GM18502 (cell line): ENCODE measurements around the gene VSIG8.
A peak's percentile ranks its signal among the peaks of the same experiment; 100 is the strongest.
"Not testable (repeated sequence)": the region's sequence is repeated elsewhere in the genome, so short reads cannot be mapped to it uniquely, and the experiment has no call there.

ENCODE experiments used
- ATAC-seq: cut with Tn5 transposase; IDR thresholded peaks from one replicate; pipeline ENCODE4 v1.9.1; 2021; ENCODE audit warnings: mild to moderate bottlenecking; ENCODE audit not compliant: unreplicated experiment, poor library complexity

Gene VSIG8, protein sequence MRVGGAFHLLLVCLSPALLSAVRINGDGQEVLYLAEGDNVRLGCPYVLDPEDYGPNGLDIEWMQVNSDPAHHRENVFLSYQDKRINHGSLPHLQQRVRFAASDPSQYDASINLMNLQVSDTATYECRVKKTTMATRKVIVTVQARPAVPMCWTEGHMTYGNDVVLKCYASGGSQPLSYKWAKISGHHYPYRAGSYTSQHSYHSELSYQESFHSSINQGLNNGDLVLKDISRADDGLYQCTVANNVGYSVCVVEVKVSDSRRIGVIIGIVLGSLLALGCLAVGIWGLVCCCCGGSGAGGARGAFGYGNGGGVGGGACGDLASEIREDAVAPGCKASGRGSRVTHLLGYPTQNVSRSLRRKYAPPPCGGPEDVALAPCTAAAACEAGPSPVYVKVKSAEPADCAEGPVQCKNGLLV

GRCh38 chr1:159862557-159862956 lies at the start of gene VSIG8:
VSIG8 (minus strand) TSS chr1:159862657; CDS start chr1:159862521, 136 bp downstream.
- ATAC-seq, result no peak

- ATAC-seq, result no peak
These were observed 49.0 kb upstream of the VSIG8 start for GRCh38 chr1:159911326-159912070.

DNA sequence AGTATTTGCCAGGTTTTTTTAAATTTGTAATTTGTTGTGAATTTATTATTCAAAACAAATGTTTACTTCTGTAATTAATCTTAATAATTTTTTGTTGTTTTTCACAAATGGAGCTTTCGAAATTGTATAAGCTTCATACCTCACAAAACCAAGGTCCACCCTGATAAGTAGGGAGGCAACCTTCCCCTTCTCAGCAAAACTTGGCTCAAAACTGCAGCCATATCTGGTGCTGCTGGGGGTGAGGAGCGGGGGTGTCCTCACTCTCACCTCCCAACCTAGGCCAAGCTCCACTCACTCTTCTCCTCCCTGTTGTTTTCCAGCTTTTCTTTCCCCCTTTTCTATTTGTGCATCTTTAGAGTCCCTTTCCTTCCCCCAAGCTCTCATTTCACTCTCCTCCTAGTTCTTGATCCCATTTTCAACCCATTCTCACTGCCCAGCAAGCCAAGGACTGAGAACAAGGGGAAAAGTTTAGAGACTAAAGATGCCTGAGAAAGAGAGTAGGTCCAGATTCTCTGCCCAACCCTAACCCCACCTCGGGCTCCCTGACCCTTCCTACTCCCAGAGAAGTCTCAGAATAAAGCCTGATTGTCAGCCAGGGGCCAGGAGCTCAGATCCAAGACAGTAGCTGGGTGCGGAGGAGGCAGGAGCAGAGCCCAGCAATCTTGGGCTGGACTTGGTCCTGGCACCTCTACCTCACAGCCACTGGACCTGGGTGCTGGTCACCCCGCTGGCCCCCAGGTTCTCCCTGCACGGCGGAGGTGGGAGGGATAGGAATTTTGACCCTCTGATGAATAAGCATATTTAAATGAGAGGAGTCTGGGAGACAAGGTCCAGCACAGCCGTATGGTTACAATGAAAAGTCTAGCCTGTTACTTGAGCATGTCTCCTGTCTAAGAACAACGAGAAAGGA lies 45.8 kb upstream of the VSIG8 start:
- ATAC-seq, result no peak

- no peak for ATAC-seq
These were observed 44.5 kb upstream of the VSIG8 start for GRCh38 chr1:159906960-159907359.

DNA sequence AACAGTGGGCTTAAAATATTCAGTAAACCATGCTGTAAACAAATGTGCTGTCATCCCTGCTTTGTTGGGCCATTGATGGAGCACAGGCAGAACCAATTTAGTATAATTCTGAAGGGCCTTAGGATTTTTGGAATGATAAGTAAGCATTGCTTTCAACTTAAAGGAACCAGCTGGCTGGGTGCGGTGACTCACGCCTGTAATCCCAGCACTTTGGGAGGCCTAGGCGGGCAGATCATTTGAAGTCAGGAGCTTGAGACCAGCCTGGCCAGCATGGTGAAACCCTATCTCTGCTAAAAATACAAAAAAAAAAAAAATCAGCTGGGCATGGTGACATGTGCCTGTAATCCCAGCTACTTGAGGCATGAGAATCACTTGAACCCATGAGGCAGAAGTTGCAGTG lies 41.6 kb upstream of the VSIG8 start:
- ATAC-seq, result not testable (repeated sequence)

GRCh38 chr1:159902541-159902940 lies 40.1 kb upstream of the VSIG8 start:
- ATAC-seq, result no peak

GRCh38 chr1:159900755-159901360 lies 38.4 kb upstream of the VSIG8 start:
- no peak for ATAC-seq

DNA sequence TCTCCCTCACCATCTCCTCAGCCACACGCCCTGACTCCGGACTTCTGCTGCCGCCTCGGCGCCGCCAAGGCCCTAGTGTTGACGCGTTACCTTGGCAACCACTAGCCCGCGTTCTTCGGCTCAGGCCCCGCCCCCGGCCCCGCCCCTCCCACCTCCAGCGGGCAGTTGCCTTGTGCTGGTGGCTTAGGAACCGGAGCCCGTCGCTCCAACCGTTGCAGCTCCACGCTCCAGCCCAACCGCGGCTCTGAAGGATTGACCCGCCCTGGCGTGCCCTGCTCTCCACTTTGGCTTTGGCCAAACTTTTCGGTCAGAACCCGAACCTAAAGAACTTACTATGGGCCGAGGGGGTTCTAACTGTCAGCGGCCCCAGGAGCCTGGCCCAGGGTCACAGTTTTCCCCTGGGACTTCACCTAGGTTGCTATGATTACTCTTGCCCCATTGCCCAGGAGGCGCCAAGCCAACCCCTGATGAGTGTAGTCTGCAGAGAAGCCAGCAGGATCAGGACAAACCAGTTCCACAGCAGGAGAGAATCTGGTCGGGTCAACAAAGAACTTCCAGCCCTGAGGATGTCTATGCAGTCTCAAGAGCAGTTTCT lies 37.7 kb upstream of the VSIG8 start, which contains the start of gene CFAP45:
Gene CFAP45, minus strand, starts transcription at position 80 of the 595 bp plus-strand sequence. Its CDS starts 67 bp downstream, at position 13.
- ATAC-seq, result peak; percentile 71

- ATAC-seq, result not testable (repeated sequence)
These were observed 37.2 kb upstream of the VSIG8 start for GRCh38 chr1:159899634-159900033.

DNA sequence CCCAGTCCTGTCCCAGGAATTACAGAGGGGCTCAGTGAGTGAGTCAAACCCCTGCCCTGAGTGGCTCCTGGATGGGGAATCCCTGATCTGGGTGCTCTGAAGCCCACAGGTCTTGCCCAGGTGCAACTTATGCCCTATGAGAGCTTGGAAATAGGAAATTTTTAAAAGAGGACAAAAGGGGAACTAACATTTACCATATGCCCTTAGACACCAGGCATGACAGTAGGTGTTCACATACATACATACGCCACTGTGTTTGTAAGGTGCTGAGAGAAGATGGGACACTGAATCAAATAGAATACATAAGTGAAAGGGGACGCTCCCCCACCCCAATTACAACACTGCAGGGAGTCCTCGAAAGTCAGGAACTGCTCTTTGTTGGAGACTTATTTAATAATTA lies 36.1 kb upstream of the VSIG8 start:
- ATAC-seq, result no peak

GRCh38 chr1:159897962-159898361 lies 35.5 kb upstream of the VSIG8 start:
- ATAC-seq, result no peak

DNA sequence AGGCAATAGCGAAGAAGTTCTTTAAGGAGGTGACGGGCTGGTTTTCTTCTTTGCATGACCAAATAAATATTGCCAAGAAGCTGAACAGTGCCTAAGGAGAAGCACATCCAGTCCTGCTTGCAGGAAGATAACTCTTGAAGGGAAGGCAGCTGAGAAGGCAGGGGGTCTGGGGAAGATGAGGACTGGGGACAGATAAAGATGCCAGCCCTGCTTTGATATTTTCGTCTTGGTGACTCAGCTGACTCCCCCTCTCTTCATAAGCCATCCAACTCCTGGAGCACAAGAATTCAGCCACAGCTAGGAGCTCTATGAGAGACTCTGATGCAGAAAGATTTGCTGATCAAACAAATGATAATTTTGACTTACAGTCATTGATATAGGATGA lies 34.1 kb upstream of the VSIG8 start:
- ATAC-seq, result no peak

DNA sequence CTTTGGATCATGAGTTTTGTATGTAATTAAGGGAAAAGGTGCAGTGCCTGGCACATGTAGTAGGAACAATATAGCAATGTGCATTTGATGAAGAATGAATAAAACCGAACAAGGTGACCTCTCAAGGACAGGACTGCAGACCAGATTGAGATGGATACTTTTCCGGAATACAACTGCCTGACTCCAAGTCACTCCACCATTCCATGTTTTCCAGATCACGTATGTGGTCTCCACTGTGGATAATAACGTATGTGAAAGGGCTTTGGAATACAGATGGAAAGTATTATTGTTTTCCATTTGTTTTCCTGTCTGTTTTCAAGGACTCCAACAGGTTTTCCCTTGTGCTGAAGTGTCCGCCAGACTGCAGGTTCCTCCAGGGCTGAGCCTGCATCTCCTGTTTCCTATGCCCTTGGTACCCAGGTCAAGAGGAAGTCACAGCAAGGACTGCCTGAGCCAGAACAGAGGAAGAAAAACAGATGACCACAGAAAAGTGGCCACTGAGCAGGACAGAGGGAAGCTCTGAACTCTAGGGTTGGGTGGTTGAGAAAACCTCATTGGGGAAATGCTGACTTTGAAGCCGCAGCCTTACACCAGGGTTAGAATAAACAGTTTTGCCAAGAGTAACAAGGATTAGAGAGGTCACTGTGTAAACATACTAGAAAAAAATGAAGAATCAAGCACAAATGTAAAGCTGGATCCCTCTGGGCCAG lies 33.5 kb upstream of the VSIG8 start:
- ATAC-seq, result no peak

DNA sequence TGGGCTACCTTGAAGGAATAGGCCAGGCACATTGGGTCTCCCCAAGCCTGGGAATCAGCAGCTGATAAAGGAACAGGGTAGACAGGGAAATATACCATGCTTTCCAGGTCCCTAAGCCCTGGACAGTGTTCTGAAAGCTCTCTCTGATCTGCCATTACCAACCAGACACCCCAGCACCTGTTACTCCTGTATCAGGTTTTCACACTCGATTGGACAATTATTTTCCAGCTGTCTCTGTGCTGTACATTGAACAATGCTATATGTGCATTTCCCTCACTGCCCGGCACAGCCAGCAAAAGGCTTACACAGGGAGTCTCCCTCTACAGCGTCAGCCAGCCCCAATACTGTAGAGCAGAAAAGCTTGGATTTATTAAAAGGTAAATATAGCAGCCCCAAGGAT lies 32.8 kb upstream of the VSIG8 start:
- no peak for ATAC-seq

- ATAC-seq, result no peak
These were observed 30.5 kb upstream of the VSIG8 start for GRCh38 chr1:159892944-159893343.

DNA sequence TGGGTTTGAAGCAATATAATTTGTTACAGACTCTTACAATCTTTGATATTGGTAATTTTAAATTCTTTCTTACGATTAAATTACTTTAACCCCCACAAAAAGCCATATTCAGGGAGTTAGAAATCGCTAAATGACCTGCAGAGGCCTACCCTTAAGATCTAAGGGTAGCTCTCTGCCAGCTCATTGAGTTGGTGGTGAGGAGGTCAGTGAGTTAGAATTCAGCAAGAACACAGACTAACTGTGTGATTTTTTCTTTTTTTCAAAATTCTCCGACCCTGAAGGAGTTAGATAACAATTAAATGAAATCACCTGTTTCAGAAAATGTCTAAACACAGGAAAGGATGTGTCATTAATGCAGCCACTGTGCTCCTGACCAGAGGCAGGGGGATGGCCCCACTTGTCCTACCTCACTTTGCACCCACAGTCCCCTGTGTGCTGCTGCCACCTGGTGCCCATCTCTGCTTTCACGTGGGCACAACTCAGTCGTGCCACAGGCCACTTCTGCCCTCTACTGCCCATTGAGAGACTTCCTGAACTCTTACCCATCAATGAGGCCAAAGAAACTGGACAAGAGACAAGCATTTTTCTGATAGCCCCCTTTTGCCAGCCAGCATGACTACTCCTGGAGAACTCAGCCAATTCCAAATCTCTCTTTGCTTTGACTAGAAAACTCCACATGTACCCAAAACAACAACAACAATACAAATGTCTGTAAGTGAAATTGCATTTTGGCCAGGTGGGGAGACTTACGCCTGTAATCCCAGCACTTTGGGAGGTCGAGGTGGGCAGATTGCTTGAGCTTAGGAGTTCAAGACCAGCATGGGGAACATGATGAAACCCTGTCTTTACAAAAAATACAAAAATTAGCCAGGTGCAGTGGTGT lies 29.1 kb upstream of the VSIG8 start:
- no peak for ATAC-seq

GRCh38 chr1:159890390-159890789 lies 27.9 kb upstream of the VSIG8 start:
- ATAC-seq, result peak; percentile 3

DNA sequence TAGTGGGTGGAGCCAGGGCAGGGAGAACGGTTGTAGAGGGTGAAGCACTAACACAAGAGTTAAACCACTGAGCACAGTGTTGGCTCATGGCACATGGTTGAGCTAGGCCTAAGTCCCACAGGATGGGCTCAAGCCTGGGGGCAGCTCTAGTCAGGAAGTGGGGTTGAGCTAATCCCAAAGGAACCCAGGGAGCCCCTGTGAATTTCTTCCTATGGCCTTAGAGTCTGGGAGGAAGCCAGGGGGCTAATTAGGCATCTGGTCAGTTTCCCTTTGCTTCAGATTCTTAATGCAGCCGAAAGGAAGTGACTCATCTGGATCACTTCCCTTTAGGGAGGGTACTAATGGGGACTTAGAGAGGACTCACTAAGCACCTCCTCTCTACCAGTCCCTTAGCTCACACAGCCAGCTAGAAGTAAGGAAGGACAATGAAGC lies 27.4 kb upstream of the VSIG8 start:
- peak; percentile 97 for ATAC-seq
